GM18511 (cell line): ENCODE results near the gene TMTC1.

Experiments used
- ATAC-seq: cut with Tn5 transposase; IDR thresholded peaks from one replicate; pipeline ENCODE4 v1.9.1; 2021; ENCODE audit warnings: mild to moderate bottlenecking, moderate library complexity; ENCODE audit not compliant: unreplicated experiment

The TMTC1 gene

DNA sequence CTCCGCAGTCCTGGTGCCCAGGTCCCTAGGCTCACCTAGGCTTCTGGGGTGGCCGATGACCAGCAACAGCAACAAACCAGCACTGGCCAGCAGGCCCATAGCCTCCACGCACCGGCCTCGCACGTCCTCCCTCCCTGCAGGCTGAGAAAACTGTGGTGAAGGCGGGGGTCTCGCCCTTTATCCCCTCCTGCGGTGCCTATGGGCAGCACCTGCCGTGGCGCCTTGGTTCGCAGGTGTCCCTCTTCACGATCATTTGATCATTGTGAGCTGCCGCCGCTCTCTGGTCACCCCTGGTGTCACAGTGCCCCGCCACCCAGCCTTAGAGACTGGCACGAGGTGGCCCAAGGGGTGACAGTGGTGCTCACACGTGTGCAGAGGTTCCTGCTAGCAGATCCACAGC is 286.2 kb downstream of the TMTC1 start, which contains the start of gene OVCH1:
Gene OVCH1 (minus strand): TSS at position 99 of the 400 bp plus-strand sequence. CDS start 0 bp downstream, at position 99.
- no peak for ATAC-seq

DNA sequence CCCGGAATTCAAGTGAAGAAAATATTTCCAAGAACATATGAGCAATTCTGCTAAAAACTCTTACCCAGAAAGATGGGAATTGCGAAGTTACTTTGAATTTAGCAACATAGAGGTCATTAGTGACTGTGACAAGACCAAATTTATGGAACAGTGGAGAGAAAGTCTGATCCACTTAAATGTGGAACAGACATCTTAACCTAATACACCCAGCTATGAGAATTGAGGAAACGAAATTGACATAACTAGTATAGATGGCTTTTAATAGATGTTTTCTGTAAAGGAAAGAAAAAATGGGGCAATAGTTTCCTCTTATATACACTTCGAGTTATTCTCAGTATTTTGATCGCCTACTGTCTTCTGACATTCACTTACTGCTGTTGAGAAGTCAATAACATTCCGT is 290.9 kb downstream of the TMTC1 start:
- no peak for ATAC-seq

DNA sequence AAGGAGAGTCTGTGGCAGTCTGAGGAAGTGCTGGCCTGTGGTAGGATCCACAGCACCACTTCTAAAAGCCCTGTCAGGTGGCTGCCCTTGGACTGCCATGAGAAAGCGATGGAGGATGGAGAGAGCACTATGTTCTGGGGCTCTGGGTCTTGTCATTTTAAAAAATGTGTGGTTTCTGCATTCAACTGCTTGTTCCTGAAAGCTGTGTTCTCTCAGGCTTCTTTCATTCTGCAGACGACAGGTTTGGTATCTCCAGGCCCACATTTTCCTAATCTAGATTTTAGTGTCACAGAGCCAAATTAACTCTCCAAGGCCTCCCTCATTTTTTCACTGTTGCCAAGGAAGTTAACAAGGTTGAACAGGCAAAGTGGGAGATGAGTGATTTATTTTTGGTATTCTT is 296.8 kb downstream of the TMTC1 start:
- ATAC-seq, result no peak

DNA sequence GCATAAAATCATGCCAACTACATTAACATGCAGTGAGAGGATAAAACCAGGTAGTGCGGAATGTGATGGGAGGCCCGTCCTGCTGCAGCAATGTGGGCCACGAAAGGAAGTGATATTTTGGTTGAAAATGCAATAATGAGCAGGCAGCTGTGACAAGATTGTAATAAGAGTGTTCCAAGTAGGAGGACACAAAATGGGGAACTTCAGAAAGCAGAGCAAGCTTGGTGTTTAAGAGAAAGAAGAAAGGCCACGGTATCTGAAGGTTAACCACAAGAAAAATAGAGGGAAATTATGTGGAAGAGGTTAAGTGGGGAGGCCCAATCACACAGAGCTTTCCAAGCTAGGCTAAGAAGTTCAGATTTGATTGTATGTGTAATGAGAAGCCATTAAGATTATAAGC is 320.5 kb downstream of the TMTC1 start:
- no peak for ATAC-seq

DNA sequence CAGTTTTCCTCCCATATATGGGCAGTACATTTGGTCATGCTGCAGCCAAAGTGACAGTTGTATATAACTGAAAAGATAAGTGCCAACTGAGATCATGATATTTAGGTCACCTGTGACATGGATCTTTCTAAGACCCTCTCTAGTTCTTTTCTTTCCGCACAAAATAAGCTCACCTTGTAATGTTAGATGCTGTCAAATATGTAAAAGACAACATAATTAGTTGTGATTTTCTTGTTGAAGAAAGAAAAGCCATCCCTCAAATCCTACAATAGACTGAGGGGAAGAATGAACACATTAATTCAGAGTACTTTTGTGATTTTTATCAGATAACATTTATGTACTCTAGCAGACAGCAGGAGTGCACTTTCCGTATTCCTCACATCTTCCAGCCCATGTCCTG is 323.7 kb downstream of the TMTC1 start:
- no peak for ATAC-seq

DNA sequence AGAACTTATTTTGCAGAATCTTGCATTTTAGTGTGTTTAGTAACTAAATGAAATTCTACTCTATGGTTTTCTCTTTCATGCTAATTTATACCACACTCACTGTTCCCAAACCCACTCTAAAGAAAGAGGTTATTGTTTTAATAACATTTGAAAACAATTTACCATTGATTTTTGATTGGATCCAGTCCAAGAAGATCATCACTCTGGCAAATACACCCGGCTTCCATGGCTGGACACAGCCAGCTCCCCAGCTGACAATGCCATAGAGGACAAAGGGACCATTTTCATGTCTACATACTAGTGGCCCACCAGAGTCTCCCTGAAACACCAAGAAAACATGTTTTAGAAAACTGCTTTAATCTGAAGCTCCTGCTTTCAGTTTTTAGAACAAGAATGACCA is 328.7 kb downstream of the TMTC1 start:
- no peak for ATAC-seq

DNA sequence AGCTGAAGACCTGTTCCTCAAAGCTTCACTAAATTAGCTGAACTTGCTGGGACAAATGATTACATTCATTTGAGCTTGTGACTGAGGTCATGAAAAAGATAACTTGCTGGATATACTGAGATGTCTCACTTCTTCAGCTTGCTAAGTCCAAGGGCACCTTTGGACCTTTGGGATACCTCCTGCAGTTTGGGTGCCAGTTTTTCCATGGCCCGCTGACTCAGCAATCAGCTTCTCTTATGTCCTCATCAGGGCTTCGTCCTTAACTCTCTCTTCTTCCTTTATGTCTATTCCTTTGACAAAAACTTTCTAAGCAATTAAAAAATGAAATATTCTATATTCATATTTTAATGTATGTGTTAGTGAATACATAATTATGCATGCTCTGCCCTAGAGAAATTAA is 331.9 kb downstream of the TMTC1 start:
- ATAC-seq, result no peak
